Effector CD4-positive, alpha-beta T cell (primary cell): Measurements from ENCODE around the gene RIGI.
"Not testable (repeated sequence)": the region's sequence is repeated elsewhere in the genome, so short reads cannot be mapped to it uniquely, and the experiment has no call there.

Experiments
- DNase-seq: peaks from one replicate; pipeline ENCODE4 v3.0.0-alpha.2; 2020

RIGI gene

GRCh38 chr9:32525709-32526030 is 326 bp downstream of the RIGI start:
- no peak for DNase-seq

- DNase-seq: no peak
Measured at GRCh38 chr9:32524892-32525708, 896 bp downstream of the RIGI start.

- not testable (repeated sequence) for DNase-seq
Measured at GRCh38 chr9:32524558-32524891, 1.5 kb downstream of the RIGI start.

- DNase-seq: no peak
Measured at GRCh38 chr9:32523910-32524309, 2.1 kb downstream of the RIGI start.

- no peak for DNase-seq
Measured at GRCh38 chr9:32518276-32518675, 7.7 kb downstream of the RIGI start.

- no peak for DNase-seq
Measured at GRCh38 chr9:32516241-32516640, 9.8 kb downstream of the RIGI start.

GRCh38 chr9:32508728-32509127 is 17.3 kb downstream of the RIGI start:
- DNase-seq: no peak

- DNase-seq: no peak
Measured at GRCh38 chr9:32503008-32503407, 23.0 kb downstream of the RIGI start.

GRCh38 chr9:32502464-32502863 is 23.5 kb downstream of the RIGI start:
- DNase-seq: no peak

GRCh38 chr9:32501868-32502267 is 24.1 kb downstream of the RIGI start:
- no peak for DNase-seq

GRCh38 chr9:32500768-32501167 is 25.2 kb downstream of the RIGI start:
- DNase-seq: no peak

- DNase-seq: no peak
Measured at GRCh38 chr9:32497921-32498320, 28.1 kb downstream of the RIGI start.

GRCh38 chr9:32490601-32491000 is 35.4 kb downstream of the RIGI start:
- no peak for DNase-seq

GRCh38 chr9:32487981-32488380 is 38.0 kb downstream of the RIGI start:
- DNase-seq: no peak

GRCh38 chr9:32486839-32487562 is 39.0 kb downstream of the RIGI start:
- DNase-seq: no peak

- DNase-seq: no peak
Measured at GRCh38 chr9:32483343-32483742, 42.7 kb downstream of the RIGI start.
